Right atrium auricular region (tissue), 2 donors: ENCODE data around the gene GALM. TPM values are rescaled to one million over a fixed set of nuclear protein-coding genes. Genes with fewer than 3 reads are reported as not detected.
"Not testable (repeated sequence)": the region's sequence is repeated elsewhere in the genome, so short reads cannot be mapped to it uniquely, and the experiment has no call there.

Source experiments
- DNase-seq: peaks from one replicate; pipeline ENCODE4 v3.0.0-alpha.2; 2019; ENCODE audit warnings: low spot score
- H3K27ac ChIP-seq, 2 donors: fragments of 200-600 bp; sonication (generic); 1 replicate in 1 of 2; 2 replicates in 1 of 2; pipeline ENCODE4 v1.5.1; 2016 to 2019
- H3K27me3 ChIP-seq, 2 donors: fragments of 200-600 bp; sonication (generic); one replicate each; pipeline versions ENCODE4 v1.5.1 to v1.6.0; 2017 to 2019
- H3K36me3 ChIP-seq: fragments of 200-600 bp; sonication (generic); one replicate; pipeline ENCODE4 v1.5.1; 2016
- H3K4me1 ChIP-seq, 2 donors: fragments of 200-600 bp; sonication (generic); one replicate each; pipeline versions ENCODE4 v1.5.1 to v1.6.0; 2017 to 2019
- H3K4me3 ChIP-seq, 2 donors: fragments of 200-600 bp; sonication (generic); 1 replicate in 1 of 2; 2 replicates in 1 of 2; pipeline ENCODE4 v1.5.1; 2017 to 2019; ENCODE audit warnings: mild to moderate bottlenecking in 1 of 2, moderate library complexity in 1 of 2
- H3K9me3 ChIP-seq, 2 donors: fragments of 200-600 bp; sonication (generic); one replicate each; pipeline ENCODE4 v1.5.1; 2019
- total RNA-seq, 2 donors: library from RNA; depleted of rRNA; stranded (reverse); fragments of >200 nt; gene quantifications; one replicate each; pipeline ENCODE4 v1.1.0, GENCODE V29; 2016
- TF ChIP-seq, protein P1 (sequence below), 2 donors: fragments of 200-600 bp; sonication (generic); IDR thresholded peaks; one replicate each; pipeline ENCODE4 v1.5.1; 2019; ENCODE audit warnings: antibody characterized with exemption in 2 of 2

GALM gene
- total RNA-seq, 2 donors from 2014 or later: 13.9 to 17.9 TPM

DNA sequence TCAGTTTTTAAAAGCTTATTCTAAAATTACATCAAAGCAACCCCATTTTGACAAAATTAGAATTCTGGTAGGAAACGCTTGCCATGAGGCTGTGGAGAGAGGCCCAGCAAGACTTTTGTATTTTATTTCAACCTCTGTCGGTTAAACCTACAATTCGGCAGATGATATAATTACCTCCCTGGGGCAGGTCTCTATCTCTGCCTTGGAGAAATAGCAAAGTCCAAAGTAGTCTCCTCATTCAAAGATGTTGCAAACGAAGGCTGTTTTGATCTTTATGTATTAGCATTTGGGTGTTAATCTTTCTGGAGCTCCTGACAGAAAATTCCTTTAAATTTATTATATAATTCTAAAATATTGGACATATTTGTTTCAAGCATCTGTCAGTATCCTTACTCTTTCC lies 35.6 kb downstream of the GALM start:
- H3K4me3 ChIP-seq: no peak overlapping the region
- H3K27me3 ChIP-seq: no peaks in the 10 kb centered on the region
- no peaks in the 10 kb centered on the region for H3K36me3 ChIP-seq
- H3K9me3 ChIP-seq: no peaks in the 10 kb centered on the region
- no peaks in the 10 kb centered on the region for H3K4me1 ChIP-seq
- no peak overlapping the region for H3K27ac ChIP-seq
- DNase-seq: no peak
- TF ChIP-seq, protein P1, sequence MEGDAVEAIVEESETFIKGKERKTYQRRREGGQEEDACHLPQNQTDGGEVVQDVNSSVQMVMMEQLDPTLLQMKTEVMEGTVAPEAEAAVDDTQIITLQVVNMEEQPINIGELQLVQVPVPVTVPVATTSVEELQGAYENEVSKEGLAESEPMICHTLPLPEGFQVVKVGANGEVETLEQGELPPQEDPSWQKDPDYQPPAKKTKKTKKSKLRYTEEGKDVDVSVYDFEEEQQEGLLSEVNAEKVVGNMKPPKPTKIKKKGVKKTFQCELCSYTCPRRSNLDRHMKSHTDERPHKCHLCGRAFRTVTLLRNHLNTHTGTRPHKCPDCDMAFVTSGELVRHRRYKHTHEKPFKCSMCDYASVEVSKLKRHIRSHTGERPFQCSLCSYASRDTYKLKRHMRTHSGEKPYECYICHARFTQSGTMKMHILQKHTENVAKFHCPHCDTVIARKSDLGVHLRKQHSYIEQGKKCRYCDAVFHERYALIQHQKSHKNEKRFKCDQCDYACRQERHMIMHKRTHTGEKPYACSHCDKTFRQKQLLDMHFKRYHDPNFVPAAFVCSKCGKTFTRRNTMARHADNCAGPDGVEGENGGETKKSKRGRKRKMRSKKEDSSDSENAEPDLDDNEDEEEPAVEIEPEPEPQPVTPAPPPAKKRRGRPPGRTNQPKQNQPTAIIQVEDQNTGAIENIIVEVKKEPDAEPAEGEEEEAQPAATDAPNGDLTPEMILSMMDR (IDR thresholded peaks at IDR 0.05): no peak

- no peak for DNase-seq
- H3K4me3 ChIP-seq: no peak overlapping the region
- H3K4me1 ChIP-seq: no peaks in the 10 kb centered on the region
- TF ChIP-seq, protein P1 (IDR thresholded peaks at IDR 0.05): no peak
- no peaks in the 10 kb centered on the region for H3K36me3 ChIP-seq
- no peak overlapping the region for H3K27ac ChIP-seq
- no peaks in the 10 kb centered on the region for H3K9me3 ChIP-seq
- no peaks in the 10 kb centered on the region for H3K27me3 ChIP-seq
Observed at GRCh38 chr2:38702413-38702812, 36.5 kb downstream of the GALM start.

DNA sequence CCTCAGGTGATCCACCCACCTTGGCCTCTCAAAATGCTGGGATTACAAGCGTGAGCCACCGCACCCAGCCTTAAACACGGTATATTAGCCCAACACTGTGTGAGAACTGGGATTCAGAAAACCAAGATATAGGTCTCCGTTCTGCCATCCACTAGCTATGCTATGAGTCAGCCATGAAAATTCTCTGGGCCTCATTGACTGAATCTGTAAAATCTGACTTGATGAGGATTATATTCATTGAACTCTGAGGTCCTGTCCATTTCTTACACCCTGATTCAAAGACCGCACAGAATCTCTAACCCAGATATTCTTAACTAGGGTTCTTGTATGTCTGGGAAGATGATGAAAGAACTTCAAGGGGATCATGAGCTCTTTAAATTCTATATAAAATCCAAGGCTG lies 37.4 kb downstream of the GALM start:
- not testable (repeated sequence) for H3K36me3 ChIP-seq, H3K4me1 ChIP-seq, H3K9me3 ChIP-seq, DNase-seq, H3K4me3 ChIP-seq, H3K27me3 ChIP-seq, H3K27ac ChIP-seq

DNA sequence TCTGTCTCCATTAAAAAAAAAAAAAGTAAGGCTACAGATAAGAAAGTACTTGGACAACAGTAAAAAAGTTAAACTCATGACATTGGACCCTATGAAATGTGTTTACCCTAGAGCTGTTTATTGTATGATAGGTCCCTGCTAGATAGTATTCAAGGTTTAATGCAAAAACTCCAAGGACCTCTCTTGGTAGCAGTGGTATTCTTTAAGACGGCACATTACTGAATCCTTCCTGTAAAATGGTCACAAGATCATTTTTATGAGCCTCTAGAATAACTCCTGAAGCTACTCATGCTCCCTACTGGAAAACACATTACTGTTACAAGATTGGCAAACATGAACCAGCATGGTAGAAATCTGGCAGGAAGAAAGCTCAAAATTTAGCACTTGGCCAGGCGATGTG lies 38.8 kb downstream of the GALM start:
- Histone ChIP-seq H3K4me3 (no peak overlapping the region), H3K27ac (no peak overlapping the region), H3K9me3 (no peaks in the 10 kb centered on the region), H3K36me3 (no peaks in the 10 kb centered on the region), H3K27me3 (no peaks in the 10 kb centered on the region), H3K4me1 (no peaks in the 10 kb centered on the region)
- no peak for DNase-seq
- TF ChIP-seq, protein P1 (IDR thresholded peaks at IDR 0.05): no peak

DNA sequence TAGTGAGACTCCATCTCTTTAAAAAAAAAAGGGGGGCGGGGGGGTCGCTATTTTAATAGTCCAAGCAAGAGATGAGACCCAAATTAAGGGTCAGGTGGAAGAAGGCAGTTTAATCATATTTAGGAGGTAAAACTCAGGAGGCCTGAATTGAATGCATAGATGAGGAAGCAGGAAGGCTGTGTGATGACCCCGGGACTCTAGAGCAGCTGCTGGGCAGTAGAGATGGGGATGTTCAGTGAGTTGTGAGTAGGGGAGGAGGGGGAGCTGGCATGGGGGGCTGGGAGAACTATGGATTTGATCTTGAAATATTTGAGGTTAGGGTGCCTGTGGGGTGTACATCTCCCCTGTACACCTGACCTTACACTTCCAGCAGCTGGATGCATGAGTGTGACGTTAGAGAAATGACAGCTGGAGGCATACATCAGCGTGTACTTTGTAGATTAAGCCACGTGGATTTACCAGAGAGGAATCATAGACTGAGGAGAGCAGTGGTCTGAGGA lies 41.0 kb downstream of the GALM start:
- DNase-seq: no peak
- H3K4me3 ChIP-seq: no peak overlapping the region
- TF ChIP-seq, protein P1 (IDR thresholded peaks at IDR 0.05): no peak
- no peaks in the 10 kb centered on the region for H3K4me1 ChIP-seq
- H3K27me3 ChIP-seq: no peaks in the 10 kb centered on the region
- H3K36me3 ChIP-seq: no peaks in the 10 kb centered on the region
- no peak overlapping the region for H3K27ac ChIP-seq
- H3K9me3 ChIP-seq: no peaks in the 10 kb centered on the region

- not testable (repeated sequence) for H3K27ac ChIP-seq, H3K4me3 ChIP-seq, H3K9me3 ChIP-seq, DNase-seq, H3K27me3 ChIP-seq, H3K4me1 ChIP-seq, H3K36me3 ChIP-seq
Observed at GRCh38 chr2:38708491-38708890, 42.6 kb downstream of the GALM start.

GRCh38 chr2:38708900-38709566 lies 43.1 kb downstream of the GALM start:
- no peak overlapping the region for H3K27ac ChIP-seq

More at GRCh38 chr2:38708900-38709566, 43.1 kb downstream of the GALM start:
- Histone ChIP-seq H3K4me3 (no peak overlapping the region), H3K36me3 (no peaks in the 10 kb centered on the region), H3K4me1 (no peaks in the 10 kb centered on the region), H3K9me3 (no peaks in the 10 kb centered on the region), H3K27me3 (no peaks in the 10 kb centered on the region)
- no peak for DNase-seq
- TF ChIP-seq, protein P1 (IDR thresholded peaks at IDR 0.05): no peak
